ENCODE measurements around the gene SND1. TPM values are rescaled to one million over a fixed set of nuclear protein-coding genes. Genes with fewer than 3 reads are reported as not detected.
A peak's percentile ranks its signal among the peaks of the same experiment; 100 is the strongest.

SND1 gene
- total and polyA plus RNA-seq, 2 donors (not counting 3 experiments of a cell fraction or from before 2014, with no cell fraction given) = 116 to 249 TPM

- Histone ChIP-seq H3K36me3 (ENCODE audit: control insufficient read depth in 2 of 2, extremely low read depth in 1 of 2, insufficient read depth in 2 of 2, low read length in 2 of 2) (no peaks in the 10 kb centered on the region), H3K9me1 (replicated peaks; ENCODE audit: control insufficient read depth, extremely low read depth, insufficient read depth, low read length) (no peaks in the 10 kb centered on the region), H3K9ac (replicated peaks; ENCODE audit: extremely low read depth, insufficient read depth, low read length) (no peak overlapping the region), H3K9me3 (replicated peaks; ENCODE audit: control insufficient read depth, insufficient read depth, low read length) (no peaks in the 10 kb centered on the region), H2AFZ (ENCODE audit: low read depth, low read length) (no peak overlapping the region), H3K4me1 (ENCODE audit: control insufficient read depth, extremely low read depth, insufficient read depth, low read length) (peaks cover 32% of the 10 kb centered on the region), H4K20me1 (replicated peaks; ENCODE audit: control insufficient read depth, extremely low read depth, insufficient read depth, low read length) (peaks cover 8% of the 10 kb centered on the region), H3K4me2 (ENCODE audit: insufficient read depth, low read length) (no peak overlapping the region), H3K27ac (ENCODE audit: insufficient read depth, low read depth, low read length) (no peak overlapping the region), H3K4me3 (replicated peaks in 1 of 3; ENCODE audit: insufficient read depth in 1 of 3, low read depth in 1 of 3, low read length in 3 of 3) (no peak overlapping the region), H3K79me2 (ENCODE audit: control insufficient read depth, insufficient read depth, low read length) (peaks cover 67% of the 10 kb centered on the region), H3K27me3 (ENCODE audit: control insufficient read depth in 2 of 2, insufficient read depth in 2 of 2, low read length in 2 of 2) (no peaks in the 10 kb centered on the region)
- FAIRE-seq (no peak), DNase-seq (ENCODE audit: low read depth, low spot score) (no peak)
- TF ChIP-seq FOS (IDR thresholded peaks at IDR 0.05; ENCODE audit: borderline replicate concordance, insufficient read depth, low read length) (peak; percentile 38), CTCF (IDR thresholded peaks at IDR 0.05; ENCODE audit: extremely low read depth in 1 of 2, insufficient read depth in 1 of 2, low read depth in 1 of 2, low read length in 2 of 2) (no peak), GATA2 (IDR thresholded peaks at IDR 0.05; ENCODE audit: insufficient read depth, insufficient read length, low read depth, low read length) (peak; percentile 26)
- dilution Hi-C loops (cut with MboI; ENCODE audit: extremely low pct_ligation_motif_present, low sequenced_read_pairs) (no loop called here), intact Hi-C loops (cut with micrococcal nuclease) (no loop called here)
- ChIA-PET POLR2A (no interaction called here), CTCF (interaction anchor here (1.0 kb wide), 1 partner anchor 20 kb away, joined by 3 read pairs; no protein-coding TSS in a partner anchor)
- no TSS peak for BruUV-seq (replicated peaks)
Observed at GRCh38 chr7:127876393-127876792, 224.4 kb downstream of the SND1 start.

GRCh38 chr7:127877951-127878350 lies 226.0 kb downstream of the SND1 start:
- POLR2A ChIA-PET = interaction anchor here (1.0 kb wide), 1 partner anchor 18 kb away, joined by 3 read pairs; no protein-coding TSS in a partner anchor

More at GRCh38 chr7:127877951-127878350, 226.0 kb downstream of the SND1 start:
- no peak overlapping the region for H2AFZ ChIP-seq (ENCODE audit: low read depth, low read length)
- peak; percentile 79 for DNase-seq (ENCODE audit: low read depth, low spot score)
- intact Hi-C loops (cut with micrococcal nuclease) (no loop called here), dilution Hi-C loops (cut with MboI; ENCODE audit: extremely low pct_ligation_motif_present, low sequenced_read_pairs) (no loop called here)
- TF ChIP-seq MAX (IDR thresholded peaks at IDR 0.05; ENCODE audit: insufficient read depth, insufficient read length) (no peak), JUN (IDR thresholded peaks at IDR 0.05; ENCODE audit: borderline replicate concordance, insufficient read depth, insufficient read length, low read depth) (peak; percentile 7), GATA2 (IDR thresholded peaks at IDR 0.05; ENCODE audit: insufficient read depth, insufficient read length, low read depth, low read length) (no peak), POLR2AphosphoS5 (IDR thresholded peaks at IDR 0.05; ENCODE audit: insufficient read depth, low read depth, low read length) (no peak), EZH2 (IDR thresholded peaks at IDR 0.05; ENCODE audit: borderline replicate concordance, low read depth, low read length, severe bottlenecking) (no peak), FOS (IDR thresholded peaks at IDR 0.05; ENCODE audit: borderline replicate concordance, insufficient read depth, low read length) (no peak)
- CTCF ChIA-PET = no interaction called here
- no peaks in the 10 kb centered on the region for H3K36me3 ChIP-seq (ENCODE audit: control insufficient read depth in 2 of 2, extremely low read depth in 1 of 2, insufficient read depth in 2 of 2, low read length in 2 of 2)
- H3K9me3 ChIP-seq (replicated peaks; ENCODE audit: control insufficient read depth, insufficient read depth, low read length) = no peaks in the 10 kb centered on the region
- peaks cover 8% of the 10 kb centered on the region for H4K20me1 ChIP-seq (replicated peaks; ENCODE audit: control insufficient read depth, extremely low read depth, insufficient read depth, low read length)
- H3K27me3 ChIP-seq (ENCODE audit: control insufficient read depth in 2 of 2, insufficient read depth in 2 of 2, low read length in 2 of 2) = no peaks in the 10 kb centered on the region
- H3K4me2 ChIP-seq (ENCODE audit: insufficient read depth, low read length) = peak overlapping the region; percentile 79
- H3K4me3 ChIP-seq (replicated peaks in 1 of 3; ENCODE audit: insufficient read depth in 1 of 3, low read depth in 1 of 3, low read length in 3 of 3) = no peak overlapping the region
- H3K9me1 ChIP-seq (replicated peaks; ENCODE audit: control insufficient read depth, extremely low read depth, insufficient read depth, low read length) = no peaks in the 10 kb centered on the region
- H3K79me2 ChIP-seq (ENCODE audit: control insufficient read depth, insufficient read depth, low read length) = peaks cover 61% of the 10 kb centered on the region
- no peak for FAIRE-seq
- no peak overlapping the region for H3K9ac ChIP-seq (replicated peaks; ENCODE audit: extremely low read depth, insufficient read depth, low read length)
- peak overlapping the region; percentile 49 for H3K27ac ChIP-seq (ENCODE audit: insufficient read depth, low read depth, low read length)
- BruUV-seq (replicated peaks) = no TSS peak
- H3K4me1 ChIP-seq (ENCODE audit: control insufficient read depth, extremely low read depth, insufficient read depth, low read length) = peaks cover 32% of the 10 kb centered on the region

Measured in endothelial cell of umbilical vein (primary cell).